NCI-H526 treated with DMSO at 0.1 percent for 48 hours (cell line): ENCODE measurements around the gene FAF2.
"Not testable (repeated sequence)": the region's sequence is repeated elsewhere in the genome, so short reads cannot be mapped to it uniquely, and the experiment has no call there.

ENCODE experiments used
- DNase-seq: peaks from one replicate; lab custom pipeline; 2025; lab: John Stamatoyannopoulos, UW

Gene FAF2

DNA sequence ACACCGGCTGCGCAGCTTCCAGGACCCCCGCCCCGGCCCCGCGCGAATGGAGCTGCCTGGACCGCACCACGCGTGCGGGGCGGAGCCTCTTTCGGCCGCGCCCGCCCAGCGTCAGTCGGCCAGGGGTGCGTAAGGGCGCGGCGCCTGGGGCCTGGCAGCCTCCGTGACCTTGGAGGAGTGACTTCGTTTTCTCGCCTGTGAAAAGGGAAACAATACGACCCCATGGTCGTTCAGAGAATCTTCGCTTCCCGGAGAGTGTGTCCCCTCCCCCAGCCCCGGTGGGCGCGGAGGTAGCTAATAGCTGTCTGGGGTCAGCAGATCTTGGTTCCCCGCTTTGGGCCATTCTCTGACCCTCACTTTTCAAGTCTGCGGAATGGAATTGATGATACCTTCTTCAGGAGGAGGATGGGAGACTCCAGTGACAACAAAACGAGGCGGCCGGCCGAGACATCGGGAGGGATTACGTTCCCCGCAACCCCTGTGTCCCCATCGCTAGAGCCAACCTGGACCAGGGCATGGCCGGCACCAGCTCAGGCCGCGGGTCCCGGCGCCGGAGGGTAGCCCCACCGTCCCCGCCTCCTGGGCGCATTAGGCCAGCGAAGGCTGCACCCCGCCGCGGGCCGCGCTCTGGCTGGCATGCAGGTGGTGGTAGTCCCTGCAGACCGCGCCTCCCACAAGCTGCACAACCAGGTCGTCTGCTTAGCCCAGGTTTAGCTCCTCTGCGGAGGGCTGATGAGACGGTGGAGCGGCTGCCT lies 95.4 kb downstream of the FAF2 start:
- DNase-seq, result peak; percentile 55

DNA sequence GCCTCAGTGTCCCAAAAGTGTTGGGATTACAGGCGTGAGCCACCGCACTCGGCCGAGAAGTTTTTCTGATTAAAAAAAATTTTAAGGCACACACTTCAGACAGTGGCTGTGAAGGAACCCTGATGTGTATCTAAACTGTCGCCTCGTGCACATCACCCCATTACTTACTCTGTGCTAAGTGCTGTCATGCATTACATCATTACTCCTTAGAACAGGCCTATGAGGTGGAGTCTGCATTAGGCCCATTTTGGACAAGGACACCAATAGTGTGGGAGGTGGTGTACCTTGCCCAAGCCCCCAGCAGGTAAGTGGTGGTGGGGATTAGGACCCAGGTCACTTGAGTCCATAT lies 97.2 kb downstream of the FAF2 start:
- DNase-seq, result no peak

DNA sequence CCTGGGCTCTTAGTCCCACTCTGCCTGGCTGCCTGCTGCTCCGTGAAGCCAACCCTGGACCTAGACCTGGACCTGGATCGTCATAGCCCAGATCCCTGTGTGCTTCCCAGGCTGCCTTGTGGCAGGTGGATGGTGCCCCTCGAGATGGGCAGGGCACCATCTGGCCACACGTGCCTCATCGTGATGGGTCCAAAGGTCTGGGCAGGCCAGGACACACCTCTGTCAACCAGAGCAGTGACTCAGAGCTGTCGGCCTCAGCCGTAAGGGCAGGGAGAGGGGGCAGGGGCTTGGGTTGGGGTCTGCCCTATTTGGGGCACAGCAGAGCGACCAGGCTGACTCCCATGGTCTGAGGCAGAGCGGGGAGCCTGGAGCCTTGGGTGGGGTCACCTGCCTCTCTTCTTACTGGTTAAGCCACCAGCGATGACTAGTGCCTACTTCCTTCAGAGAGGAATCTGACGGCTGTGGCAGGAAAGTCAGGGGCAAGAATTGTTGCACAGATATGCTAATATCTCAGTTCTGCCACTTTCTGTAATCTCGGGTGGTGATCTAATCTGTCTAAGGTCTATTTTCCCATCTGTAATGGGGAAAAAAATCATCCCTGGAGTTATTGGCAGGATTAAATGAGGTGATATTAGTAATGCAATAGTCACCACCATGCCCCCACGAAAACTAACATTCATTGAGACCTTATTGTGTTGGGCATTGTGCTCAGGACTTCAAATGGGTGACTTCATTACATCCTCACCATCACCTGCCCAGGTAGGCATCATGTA lies 97.7 kb downstream of the FAF2 start:
- DNase-seq, result no peak

DNA sequence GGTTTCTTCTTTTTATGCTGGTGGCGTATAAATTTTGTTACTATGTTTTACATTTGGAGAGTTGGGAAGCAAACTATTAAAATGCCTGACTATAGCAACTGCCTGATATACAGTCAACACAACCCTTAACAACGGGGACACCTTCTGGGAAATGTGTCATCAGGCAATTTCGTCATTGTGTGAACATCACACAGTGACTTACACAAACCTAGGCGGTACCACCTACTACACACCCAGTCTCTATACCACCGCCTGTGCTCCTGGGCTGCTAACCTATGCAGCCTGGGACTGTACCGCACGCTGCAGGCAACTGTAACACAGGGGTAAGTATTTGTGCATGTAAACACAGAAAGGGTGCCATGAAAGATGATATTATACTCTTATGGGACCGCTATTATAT lies 99.6 kb downstream of the FAF2 start:
- DNase-seq, result no peak

DNA sequence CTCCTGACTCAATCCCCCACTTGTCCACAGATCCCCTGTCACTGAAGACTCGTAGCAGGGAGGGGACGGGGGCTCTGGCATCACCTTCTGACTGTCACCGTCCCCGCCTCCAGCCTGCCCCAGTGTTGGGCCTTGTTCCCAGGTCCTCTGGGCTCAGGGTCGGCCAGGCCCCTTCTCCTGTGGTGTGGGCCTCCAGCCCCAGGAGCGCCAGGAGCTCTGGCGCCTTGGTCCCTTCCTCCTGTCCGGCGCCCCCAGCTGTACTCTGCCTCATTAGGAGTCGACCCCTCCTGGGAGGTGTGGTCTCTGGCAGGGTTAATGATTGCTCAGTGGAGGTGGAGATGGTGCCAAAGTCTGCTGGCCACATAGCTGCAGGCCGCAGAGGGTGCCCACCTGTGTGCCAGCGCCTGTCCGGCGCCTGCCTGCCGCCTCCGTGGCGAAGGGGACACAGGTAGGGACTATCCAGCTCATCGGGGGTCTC lies 100.8 kb downstream of the FAF2 start, which contains the start of gene CDHR2:
CDHR2 (plus strand) TSS at position 376 of the 478 bp plus-strand sequence. CDS start 16,011 bp downstream, outside the sequence.
- DNase-seq, result no peak

DNA sequence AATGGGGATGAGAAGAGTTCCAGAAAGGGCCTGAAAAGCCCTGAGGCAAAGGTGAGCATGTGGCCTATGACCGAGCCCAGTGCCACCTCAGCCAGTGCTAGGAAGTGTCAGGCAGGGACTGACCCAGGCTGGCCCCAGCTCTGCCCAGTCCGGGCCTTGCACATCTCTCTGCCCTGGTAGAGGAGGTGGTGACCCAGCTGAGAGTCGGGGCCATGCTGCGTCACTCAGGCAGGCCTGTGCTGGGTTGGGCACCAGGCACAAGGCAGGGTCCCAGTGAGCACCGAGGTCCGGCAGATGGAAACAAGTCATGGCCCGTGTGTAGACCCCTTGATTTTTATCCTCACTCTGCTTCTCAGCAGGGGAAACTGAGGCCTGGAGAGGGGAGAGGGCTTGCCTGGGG lies 101.7 kb downstream of the FAF2 start:
- DNase-seq, result no peak

DNA sequence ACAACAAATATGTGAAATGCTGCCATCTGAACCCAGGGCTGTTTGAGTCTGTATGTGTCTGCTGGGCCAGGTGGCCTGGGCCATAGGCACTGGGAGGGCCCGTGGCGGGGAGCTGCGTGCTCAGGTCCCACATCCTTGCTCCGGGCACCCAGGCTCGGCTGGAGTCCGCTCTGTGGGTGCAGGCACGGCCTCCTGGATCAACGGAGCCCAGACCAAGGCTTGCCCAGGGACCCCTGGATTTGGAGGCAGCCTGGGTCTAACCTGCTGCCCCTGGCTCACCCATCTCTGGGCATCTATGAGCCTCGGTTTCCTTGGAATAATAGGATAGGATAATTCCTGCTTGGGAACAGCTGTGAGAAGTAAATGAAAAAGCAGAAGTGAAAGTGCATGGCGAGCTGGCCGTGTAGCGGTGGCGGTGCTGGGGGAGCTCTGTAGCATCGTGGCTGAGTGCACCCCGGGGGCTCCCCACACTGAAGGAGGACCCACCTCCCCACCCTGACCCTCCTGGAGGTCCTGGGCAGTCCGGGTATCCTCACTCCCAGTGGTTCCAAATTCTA lies 102.2 kb downstream of the FAF2 start:
- no peak for DNase-seq

DNA sequence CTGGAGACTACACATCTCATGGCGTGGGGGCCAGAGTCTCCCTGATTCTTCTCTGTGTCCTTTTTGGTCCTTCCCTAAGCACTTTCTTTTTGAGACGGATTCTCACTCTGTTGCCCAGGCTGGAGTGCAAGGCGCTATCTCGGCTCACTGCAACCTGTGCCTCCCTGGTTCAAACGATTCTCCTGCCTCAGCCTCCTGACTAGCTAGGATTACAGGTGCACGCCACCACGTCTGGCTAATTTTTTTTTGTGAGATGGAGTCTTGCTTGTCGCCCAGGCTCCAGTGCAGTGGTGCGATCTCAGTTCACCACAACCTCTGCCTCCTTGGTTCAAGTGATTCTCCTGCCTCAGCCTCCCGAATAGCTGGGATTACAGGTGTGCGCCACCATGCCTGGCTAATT lies 102.8 kb downstream of the FAF2 start:
- not testable (repeated sequence) for DNase-seq

DNA sequence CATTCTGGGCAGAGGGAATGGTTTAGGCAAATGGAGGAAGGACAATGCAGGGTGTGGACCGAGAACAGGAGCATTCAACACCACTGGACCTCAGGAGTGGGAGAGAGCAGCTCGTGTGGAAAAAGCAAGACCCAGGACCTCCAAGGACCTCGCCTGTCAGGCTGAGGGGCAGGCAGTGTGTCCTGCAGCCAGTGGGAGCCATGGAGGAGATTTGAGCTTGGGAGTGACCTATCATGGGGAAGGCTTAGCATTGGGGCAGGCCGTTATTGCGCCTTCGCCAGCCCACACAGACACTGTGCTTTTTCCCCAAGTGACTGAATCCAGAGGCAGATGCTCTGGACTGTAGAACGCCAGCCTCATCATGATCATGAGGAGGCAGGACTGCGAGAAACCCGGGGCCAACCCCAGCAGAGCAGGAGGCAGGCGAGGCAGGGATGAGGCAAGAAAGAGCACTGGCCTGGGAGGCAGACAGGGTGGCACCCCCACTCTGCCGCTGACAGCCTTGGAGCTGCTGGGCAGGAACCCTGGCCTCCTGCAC lies 104.2 kb downstream of the FAF2 start:
- no peak for DNase-seq

DNA sequence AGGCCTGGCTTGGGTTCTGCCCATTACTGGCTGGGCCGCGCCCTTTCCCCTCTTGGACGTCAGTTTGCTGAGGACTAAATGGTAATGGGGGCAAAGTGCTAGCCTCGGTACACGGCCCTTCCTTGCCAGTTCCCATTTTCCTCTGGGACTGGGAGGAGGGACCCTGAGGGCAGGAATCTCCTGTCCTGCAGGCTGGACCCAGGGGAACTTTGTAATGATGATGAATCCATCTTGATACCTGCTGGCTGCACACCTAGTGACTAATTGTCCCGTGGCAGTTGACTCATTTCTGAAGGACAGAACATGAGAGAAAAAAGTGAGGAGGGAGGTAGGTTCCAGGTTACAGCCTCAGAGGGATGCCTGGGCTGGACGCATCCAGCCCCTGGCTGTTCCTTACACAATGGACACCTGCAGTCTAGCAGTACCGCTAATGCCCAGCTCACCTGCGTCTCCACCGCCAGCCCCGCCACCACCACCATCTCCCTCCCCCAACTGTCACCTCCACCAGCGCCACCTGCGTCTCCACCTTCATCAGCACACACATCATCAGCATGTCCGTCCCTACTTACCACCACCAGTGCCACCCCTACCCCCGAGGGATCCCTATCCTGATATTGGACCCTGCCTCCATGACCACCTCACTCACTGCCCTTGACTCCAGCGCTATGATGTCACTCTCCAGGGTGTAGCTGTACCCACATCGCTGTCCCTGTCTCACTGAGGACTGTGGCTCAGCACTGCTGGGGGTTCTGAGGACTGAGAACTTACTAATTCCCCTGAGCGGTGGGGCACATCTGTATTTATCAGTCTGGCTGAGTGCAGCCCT lies 105.3 kb downstream of the FAF2 start:
- DNase-seq, result no peak

DNA sequence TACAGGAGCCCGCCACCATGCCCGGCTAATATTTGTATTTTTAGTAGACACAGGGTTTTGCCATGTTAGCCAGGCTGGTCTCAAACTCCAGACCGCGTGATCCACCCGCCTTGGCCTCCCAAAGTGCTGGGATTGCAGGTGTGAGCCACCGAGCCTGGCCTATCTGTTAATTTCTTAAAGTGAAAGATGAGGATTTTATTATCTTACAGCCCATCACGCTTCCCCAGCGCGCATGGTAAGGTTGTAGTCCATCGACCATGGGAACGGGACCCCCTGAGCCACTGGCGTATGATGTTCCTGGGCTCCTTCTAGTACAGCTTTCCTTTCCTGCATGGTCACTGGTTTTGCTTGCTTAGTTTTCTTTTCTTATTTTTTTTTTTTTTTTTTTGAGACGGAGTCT lies 109.7 kb downstream of the FAF2 start:
- DNase-seq, result no peak
